Nephron progenitor cell (in vitro differentiated cells): ENCODE data around the gene DLGAP5.

Source experiments
- DNase-seq: peaks from one replicate; pipeline ENCODE4 v3.0.0; 2021
- H3K27ac Mint-ChIP-seq: 2 replicates; pipeline ENCODE4 v1.8.0; 2021; ENCODE audit warnings: mild to moderate bottlenecking, moderate library complexity, mixed read lengths
- H3K27me3 Mint-ChIP-seq: 2 replicates; pipeline ENCODE4 v1.8.0; 2021; ENCODE audit warnings: mild to moderate bottlenecking, low read depth, mixed read lengths; ENCODE audit not compliant: poor library complexity
- H3K36me3 Mint-ChIP-seq: 2 replicates; pipeline ENCODE4 v1.8.0; 2021; ENCODE audit warnings: low read depth, mixed read lengths
- H3K4me1 Mint-ChIP-seq: 2 replicates; pipeline ENCODE4 v1.8.0; 2021; ENCODE audit warnings: mixed read lengths
- H3K4me3 Mint-ChIP-seq: 2 replicates; pipeline ENCODE4 v1.8.0; 2021; ENCODE audit warnings: mild to moderate bottlenecking, moderate library complexity, mixed read lengths
- H3K9me3 Mint-ChIP-seq: 2 replicates; pipeline ENCODE4 v1.8.0; 2021; ENCODE audit warnings: mild to moderate bottlenecking, moderate library complexity, mixed read lengths
- TF ChIP-seq, protein P1 (sequence below): fragments of 200-600 bp; sonication (generic); IDR thresholded peaks from 2 replicates; pipeline ENCODE4 v1.5.0; 2021; ENCODE audit warnings: antibody characterized with exemption

DLGAP5 gene

DNA sequence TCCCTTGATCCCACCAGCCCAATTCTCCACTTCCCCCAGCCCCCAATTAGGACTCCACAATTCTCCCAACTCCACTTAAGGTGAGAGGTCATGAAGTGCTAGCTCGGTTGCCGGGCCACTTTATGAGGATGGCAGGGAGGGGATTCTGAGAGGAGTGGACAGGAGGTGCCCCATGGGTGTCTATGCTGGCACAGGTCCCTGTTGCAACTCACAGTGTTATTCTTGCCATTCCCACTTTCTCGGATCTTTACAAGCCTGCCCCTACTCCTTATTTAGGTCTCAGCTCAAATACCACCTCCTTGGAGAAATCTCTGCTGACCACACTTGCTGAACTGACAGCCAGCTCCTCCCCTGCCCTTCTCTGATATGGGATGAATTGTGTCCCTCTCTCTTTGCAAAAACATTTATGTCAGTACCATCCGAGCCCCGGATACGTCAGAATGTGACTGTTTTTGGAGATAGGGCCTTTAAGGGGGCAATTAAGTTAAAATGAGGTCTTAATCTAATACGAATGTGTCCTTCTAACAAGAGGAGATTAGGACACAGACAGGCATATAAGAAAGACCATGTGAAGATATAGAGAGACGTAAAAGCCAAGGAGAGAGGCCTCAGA, 66.5 kb downstream of the DLGAP5 start:
- peaks cover 28% of the 10 kb centered on the region for H3K4me1 Mint-ChIP-seq
- no peaks in the 10 kb centered on the region for H3K9me3 Mint-ChIP-seq
- no peak overlapping the region for H3K4me3 Mint-ChIP-seq
- H3K27ac Mint-ChIP-seq, result no peak overlapping the region
- DNase-seq, result no peak
- TF ChIP-seq, protein P1, sequence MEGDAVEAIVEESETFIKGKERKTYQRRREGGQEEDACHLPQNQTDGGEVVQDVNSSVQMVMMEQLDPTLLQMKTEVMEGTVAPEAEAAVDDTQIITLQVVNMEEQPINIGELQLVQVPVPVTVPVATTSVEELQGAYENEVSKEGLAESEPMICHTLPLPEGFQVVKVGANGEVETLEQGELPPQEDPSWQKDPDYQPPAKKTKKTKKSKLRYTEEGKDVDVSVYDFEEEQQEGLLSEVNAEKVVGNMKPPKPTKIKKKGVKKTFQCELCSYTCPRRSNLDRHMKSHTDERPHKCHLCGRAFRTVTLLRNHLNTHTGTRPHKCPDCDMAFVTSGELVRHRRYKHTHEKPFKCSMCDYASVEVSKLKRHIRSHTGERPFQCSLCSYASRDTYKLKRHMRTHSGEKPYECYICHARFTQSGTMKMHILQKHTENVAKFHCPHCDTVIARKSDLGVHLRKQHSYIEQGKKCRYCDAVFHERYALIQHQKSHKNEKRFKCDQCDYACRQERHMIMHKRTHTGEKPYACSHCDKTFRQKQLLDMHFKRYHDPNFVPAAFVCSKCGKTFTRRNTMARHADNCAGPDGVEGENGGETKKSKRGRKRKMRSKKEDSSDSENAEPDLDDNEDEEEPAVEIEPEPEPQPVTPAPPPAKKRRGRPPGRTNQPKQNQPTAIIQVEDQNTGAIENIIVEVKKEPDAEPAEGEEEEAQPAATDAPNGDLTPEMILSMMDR, result no peak
- no peaks in the 10 kb centered on the region for H3K36me3 Mint-ChIP-seq
- H3K27me3 Mint-ChIP-seq, result peaks cover 58% of the 10 kb centered on the region

DNA sequence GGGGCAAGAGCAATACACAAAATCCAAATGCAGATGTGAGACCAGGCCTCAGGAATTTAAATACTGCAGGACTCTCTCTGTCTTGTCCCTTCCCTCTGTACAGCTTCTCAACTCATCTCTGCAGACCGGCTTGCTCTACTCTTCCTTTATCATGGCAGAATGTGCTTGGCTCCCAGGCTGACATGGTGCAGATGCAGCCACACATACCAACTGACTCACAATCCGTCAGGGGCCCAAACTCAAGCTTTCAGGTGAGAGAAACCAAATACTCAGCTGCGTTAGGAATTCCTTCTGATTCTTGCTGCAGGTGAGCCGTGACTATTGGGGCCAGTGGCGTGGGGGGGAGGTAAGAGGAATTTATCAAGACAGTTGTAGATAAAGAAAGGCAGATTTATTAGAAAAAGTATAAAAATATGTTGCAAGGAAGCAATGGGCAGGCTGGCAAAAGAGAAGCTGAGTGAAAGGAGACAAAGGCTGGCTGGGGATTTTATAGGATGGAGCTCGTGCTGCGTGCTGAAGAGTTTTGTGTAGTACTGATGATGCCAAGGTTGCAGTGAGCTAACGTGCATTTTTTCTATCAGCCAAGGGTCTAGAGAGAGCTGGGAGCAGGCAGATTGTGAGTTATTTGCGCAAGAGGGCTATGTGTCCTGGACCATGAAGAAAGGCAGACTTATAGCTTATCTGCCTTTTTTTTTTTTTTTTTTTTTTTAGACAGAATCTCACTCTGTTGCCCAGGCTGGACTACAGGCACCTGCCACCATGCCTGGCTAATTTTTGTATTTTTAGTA, 67.3 kb downstream of the DLGAP5 start:
- Mint-ChIP-seq H3K4me1 (peaks cover 27% of the 10 kb centered on the region), H3K36me3 (no peaks in the 10 kb centered on the region), H3K27me3 (peaks cover 52% of the 10 kb centered on the region), H3K9me3 (no peaks in the 10 kb centered on the region), H3K4me3 (no peak overlapping the region), H3K27ac (no peak overlapping the region)
- DNase-seq, result no peak
- TF ChIP-seq, protein P1, result no peak

DNA sequence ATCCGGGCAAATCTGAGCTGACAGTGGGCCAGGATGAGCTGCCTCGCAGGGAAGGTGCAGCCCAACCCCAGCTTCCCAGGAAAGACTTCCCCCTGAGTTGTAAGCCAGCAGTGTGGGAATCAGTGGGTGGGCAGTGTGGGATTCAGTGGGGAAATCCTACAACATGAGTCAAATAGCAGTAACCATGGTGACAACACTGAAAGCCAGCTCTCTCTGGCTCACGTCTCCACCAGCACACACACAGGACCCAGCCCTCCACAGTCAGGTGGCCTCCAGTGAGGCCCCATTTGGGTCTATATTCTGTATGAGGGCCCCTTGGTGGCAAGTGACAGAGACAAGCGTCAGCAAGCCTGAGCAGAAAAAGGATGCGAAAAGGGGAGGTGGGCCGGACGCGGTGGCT, 68.3 kb downstream of the DLGAP5 start:
- DNase-seq, result no peak
- Mint-ChIP-seq H3K9me3 (no peaks in the 10 kb centered on the region), H3K27ac (no peak overlapping the region), H3K4me1 (peaks cover 28% of the 10 kb centered on the region), H3K27me3 (peaks cover 44% of the 10 kb centered on the region), H3K4me3 (no peak overlapping the region), H3K36me3 (no peaks in the 10 kb centered on the region)
- TF ChIP-seq, protein P1, result no peak

DNA sequence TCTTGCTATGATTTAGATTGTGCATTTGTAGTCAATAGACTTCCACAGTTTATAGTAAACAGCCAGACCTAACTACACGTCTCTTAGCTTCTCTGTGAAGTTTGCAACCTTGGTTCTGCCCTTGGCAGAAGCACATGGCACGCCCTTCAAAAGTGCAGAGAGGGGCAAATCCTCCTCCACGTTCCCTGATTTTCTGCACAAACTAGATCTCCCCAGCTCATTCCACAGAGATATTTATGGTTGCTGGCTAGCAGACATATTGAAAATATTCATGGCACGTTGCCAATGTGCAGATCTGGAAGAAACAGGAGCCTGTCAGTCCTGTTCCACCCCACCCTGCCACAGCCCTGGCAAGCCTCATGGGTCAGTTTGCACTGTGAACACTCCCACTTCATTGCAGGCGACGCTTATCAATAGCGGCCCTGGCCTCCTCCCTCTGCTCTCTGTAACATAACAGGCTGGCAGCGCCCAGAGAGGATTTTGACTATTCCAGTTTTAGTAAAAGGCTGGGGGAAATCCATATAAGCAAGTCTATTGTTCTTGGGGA, 68.9 kb downstream of the DLGAP5 start:
- Mint-ChIP-seq H3K27ac (peak overlapping the region; percentile 27), H3K36me3 (no peaks in the 10 kb centered on the region), H3K27me3 (peaks cover 38% of the 10 kb centered on the region), H3K4me3 (no peak overlapping the region), H3K4me1 (peaks cover 33% of the 10 kb centered on the region), H3K9me3 (no peaks in the 10 kb centered on the region)
- TF ChIP-seq, protein P1, result no peak
- no peak for DNase-seq

DNA sequence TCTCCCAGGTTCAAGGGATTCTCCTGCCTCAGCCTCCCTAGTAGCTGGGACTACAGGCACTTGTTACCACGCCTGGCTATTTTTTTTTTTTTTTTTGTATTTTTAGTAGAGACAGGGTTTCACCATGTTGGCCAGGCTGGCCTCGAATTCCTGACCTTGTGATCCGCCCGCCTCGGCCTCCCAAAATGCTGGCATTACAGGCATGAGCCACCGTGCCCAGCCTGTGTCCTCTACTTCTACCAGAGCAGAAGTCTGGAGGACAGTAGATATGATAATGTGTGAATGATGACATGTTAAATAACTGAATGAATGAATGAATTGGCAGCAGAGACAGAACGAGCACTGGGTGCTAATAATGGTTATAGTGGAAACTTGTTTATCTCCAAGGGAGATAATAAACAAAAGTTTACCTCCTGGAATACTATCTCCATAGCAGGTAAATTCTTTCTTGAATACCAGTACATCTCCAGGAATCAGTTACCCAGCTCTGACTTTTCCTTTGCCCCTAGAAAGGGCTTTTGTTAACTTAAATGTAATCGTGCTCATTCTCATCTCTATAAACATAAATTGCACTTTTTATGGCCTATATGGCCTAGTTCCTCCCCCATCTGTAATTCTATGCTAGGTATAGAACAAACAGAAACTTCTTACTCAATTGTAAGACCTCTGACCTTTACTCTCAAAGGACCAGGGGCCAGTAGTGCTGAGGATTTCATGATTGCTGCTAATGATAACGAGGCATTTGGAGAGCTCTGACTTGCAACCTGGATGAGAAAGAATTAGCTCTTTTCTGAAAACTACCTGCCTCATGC, 69.6 kb downstream of the DLGAP5 start:
- no peaks in the 10 kb centered on the region for H3K9me3 Mint-ChIP-seq
- H3K4me1 Mint-ChIP-seq, result peaks cover 34% of the 10 kb centered on the region
- no peak overlapping the region for H3K4me3 Mint-ChIP-seq
- no peaks in the 10 kb centered on the region for H3K36me3 Mint-ChIP-seq
- DNase-seq, result no peak
- peaks cover 31% of the 10 kb centered on the region for H3K27me3 Mint-ChIP-seq
- no peak overlapping the region for H3K27ac Mint-ChIP-seq
- TF ChIP-seq, protein P1, result no peak
